ENCODE data around the gene HOXA4.

The HOXA4 gene

GRCh38 chr7:27113991-27114769, 16.4 kb downstream of the HOXA4 start:
- H3K4me3 ChIP-seq (ENCODE audit: low read length) = peak overlapping the region; percentile 28
- TF ChIP-seq CTCF (conservative IDR thresholded peaks at IDR 0.05; ENCODE audit: low read length) = no peak
- no peak for DNase-seq (ENCODE audit: low read depth)

GRCh38 chr7:27112955-27113949, 17.3 kb downstream of the HOXA4 start:
- no peak for TF ChIP-seq CTCF (conservative IDR thresholded peaks at IDR 0.05; ENCODE audit: low read length)
- peak overlapping the region; percentile 20; the same call in 1 of the 2 replicates for H3K4me3 ChIP-seq (ENCODE audit: low read length)
- no peak for DNase-seq (ENCODE audit: low read depth)

- no peak for DNase-seq (ENCODE audit: low read depth)
- H3K4me3 ChIP-seq (ENCODE audit: low read length) = no peak overlapping the region
- no peak for TF ChIP-seq CTCF (conservative IDR thresholded peaks at IDR 0.05; ENCODE audit: low read length)
These were observed 18.2 kb downstream of the HOXA4 start for GRCh38 chr7:27112361-27112760.

GRCh38 chr7:27111751-27112277, 18.7 kb downstream of the HOXA4 start:
- DNase-seq (ENCODE audit: low read depth) = no peak
- no peak overlapping the region for H3K4me3 ChIP-seq (ENCODE audit: low read length)
- TF ChIP-seq CTCF (conservative IDR thresholded peaks at IDR 0.05; ENCODE audit: low read length) = no peak

GRCh38 chr7:27111042-27111750, 19.4 kb downstream of the HOXA4 start:
- no peak overlapping the region for H3K4me3 ChIP-seq (ENCODE audit: low read length)
- peak; percentile 64 for DNase-seq (ENCODE audit: low read depth)
- no peak for TF ChIP-seq CTCF (conservative IDR thresholded peaks at IDR 0.05; ENCODE audit: low read length)

- DNase-seq (ENCODE audit: low read depth) = peak; percentile 75
- no peak for TF ChIP-seq CTCF (conservative IDR thresholded peaks at IDR 0.05; ENCODE audit: low read length)
- no peak overlapping the region for H3K4me3 ChIP-seq (ENCODE audit: low read length)
These were observed 20.1 kb downstream of the HOXA4 start for GRCh38 chr7:27110186-27111031.
